DND-41 (cell line): Measurements from ENCODE around the gene HIVEP1.

Source experiments
- ATAC-seq: fragments of 200-7000 bp; cut with Tn5 transposase; 3 replicates; pipeline ENCODE4 v1.9.1; 2021; ENCODE audit warnings: low read depth; ENCODE audit not compliant: insufficient read depth
- DNase-seq: peaks from one replicate; pipeline ENCODE4 v3.0.0-alpha.2; 2020
- H2AFZ ChIP-seq: 2 replicates; pipeline ENCODE4 v1.6.0; 2012; ENCODE audit warnings: low read depth, low read length
- H3K27ac ChIP-seq: 2 replicates; pipeline ENCODE4 v1.5.1; 2012; ENCODE audit warnings: low read length, inconsistent platforms
- H3K27me3 ChIP-seq: fragments of 200-600 bp; sonication (generic); 2 replicates; pipeline ENCODE4 v1.6.0; 2012; ENCODE audit warnings: low read length, mild to moderate bottlenecking, inconsistent platforms; ENCODE audit not compliant: insufficient read depth, poor library complexity
- H3K36me3 ChIP-seq: 2 replicates; pipeline ENCODE4 v1.5.1; 2012; ENCODE audit warnings: low read length, inconsistent platforms; ENCODE audit not compliant: insufficient read depth
- H3K4me1 ChIP-seq: 2 replicates; pipeline ENCODE4 v1.5.1; 2012; ENCODE audit warnings: mild to moderate bottlenecking, low read length; ENCODE audit not compliant: insufficient read depth
- H3K4me2 ChIP-seq: 2 replicates; pipeline ENCODE4 v1.6.0; 2012; ENCODE audit warnings: mild to moderate bottlenecking, moderate library complexity, low read length, inconsistent platforms; ENCODE audit not compliant: insufficient read depth
- H3K4me3 ChIP-seq, 2 experiments: fragments of 200-600 bp in 1 of 2; shearing (Covaris generic) in 1 of 2; 2 replicates each; pipeline ENCODE4 v1.5.1; 2012 to 2016; ENCODE audit warnings: inconsistent platforms in 2 of 2, low read length in 2 of 2, mild to moderate bottlenecking in 2 of 2, low read depth in 1 of 2, moderate library complexity in 1 of 2
- H3K79me2 ChIP-seq: 2 replicates; pipeline ENCODE4 v1.6.0; 2012; ENCODE audit warnings: low read length, inconsistent platforms; ENCODE audit not compliant: insufficient read depth
- H3K9ac ChIP-seq: 2 replicates; pipeline ENCODE4 v1.6.0; 2012; ENCODE audit warnings: low read depth, mild to moderate bottlenecking, inconsistent platforms, low read length, moderate library complexity
- H3K9me3 ChIP-seq: 2 replicates; pipeline ENCODE4 v1.5.1; 2012; ENCODE audit warnings: low read length, moderate library complexity, mild to moderate bottlenecking, inconsistent platforms; ENCODE audit not compliant: insufficient read depth, severe bottlenecking
- H4K20me1 ChIP-seq: 2 replicates; pipeline ENCODE4 v1.6.0; 2012; ENCODE audit warnings: low read length; ENCODE audit not compliant: insufficient read depth
- CTCF ChIP-seq: IDR thresholded peaks from 2 replicates; pipeline ENCODE4 v1.5.1; 2012; ENCODE audit warnings: borderline replicate concordance, low read length, moderate library complexity, mild to moderate bottlenecking; ENCODE audit not compliant: poor library complexity, severe bottlenecking; ENCODE audit errors: extremely low read depth
- EZH2 ChIP-seq: IDR thresholded peaks from 3 replicates; pipeline ENCODE4 v1.6.1; 2012; ENCODE audit warnings: borderline replicate concordance, low read depth, mild to moderate bottlenecking, moderate library complexity, low read length, inconsistent platforms; ENCODE audit not compliant: severe bottlenecking

The HIVEP1 gene

GRCh38 chr6:12119085-12119588, 107.0 kb downstream of the HIVEP1 start:
- Histone ChIP-seq H3K4me1 (no peaks in the 10 kb centered on the region), H3K9ac (no peak overlapping the region), H3K9me3 (peaks cover 2% of the 10 kb centered on the region), H2AFZ (no peak overlapping the region), H3K4me2 (no peak overlapping the region), H3K79me2 (no peaks in the 10 kb centered on the region), H3K36me3 (no peaks in the 10 kb centered on the region), H4K20me1 (no peaks in the 10 kb centered on the region), H3K27me3 (no peaks in the 10 kb centered on the region), H3K4me3 (no peak overlapping the region), H3K27ac (no peak overlapping the region)
- no peak for DNase-seq
- no peak for ATAC-seq
- no peak for TF ChIP-seq EZH2
- no peak for TF ChIP-seq CTCF

- no peaks in the 10 kb centered on the region for H3K36me3 ChIP-seq
- H3K9ac ChIP-seq = no peak overlapping the region
- no peak overlapping the region for H3K4me2 ChIP-seq
- H2AFZ ChIP-seq = no peak overlapping the region
- no peak overlapping the region for H3K27ac ChIP-seq
- no peak for TF ChIP-seq EZH2
- no peak for TF ChIP-seq CTCF
- H3K9me3 ChIP-seq = no peaks in the 10 kb centered on the region
- no peaks in the 10 kb centered on the region for H3K27me3 ChIP-seq
- H4K20me1 ChIP-seq = no peaks in the 10 kb centered on the region
- ATAC-seq (no peak), DNase-seq (no peak)
- no peaks in the 10 kb centered on the region for H3K79me2 ChIP-seq
- H3K4me1 ChIP-seq = no peaks in the 10 kb centered on the region
- H3K4me3 ChIP-seq = no peak overlapping the region
Observed at GRCh38 chr6:12125396-12125795, 113.3 kb downstream of the HIVEP1 start.

- no peaks in the 10 kb centered on the region for H3K4me1 ChIP-seq
- DNase-seq (no peak), ATAC-seq (peak; percentile 52; the same call in 2 of the 3 replicates)
- no peak overlapping the region for H2AFZ ChIP-seq
- no peaks in the 10 kb centered on the region for H3K79me2 ChIP-seq
- no peaks in the 10 kb centered on the region for H3K36me3 ChIP-seq
- H3K27me3 ChIP-seq = no peaks in the 10 kb centered on the region
- no peak overlapping the region for H3K27ac ChIP-seq
- TF ChIP-seq EZH2 (no peak), CTCF (no peak)
- H4K20me1 ChIP-seq = no peaks in the 10 kb centered on the region
- no peak overlapping the region for H3K4me3 ChIP-seq
- no peak overlapping the region for H3K9ac ChIP-seq
- H3K9me3 ChIP-seq = no peaks in the 10 kb centered on the region
- H3K4me2 ChIP-seq = no peak overlapping the region
Observed at GRCh38 chr6:12126051-12126450, 113.9 kb downstream of the HIVEP1 start.

- Histone ChIP-seq H3K36me3 (no peaks in the 10 kb centered on the region), H3K4me3 (no peak overlapping the region), H3K27me3 (no peaks in the 10 kb centered on the region), H3K4me2 (no peak overlapping the region), H3K9ac (no peak overlapping the region), H4K20me1 (no peaks in the 10 kb centered on the region), H2AFZ (no peak overlapping the region), H3K27ac (no peak overlapping the region), H3K79me2 (no peaks in the 10 kb centered on the region), H3K9me3 (no peaks in the 10 kb centered on the region), H3K4me1 (no peaks in the 10 kb centered on the region)
- DNase-seq = no peak
- no peak for ATAC-seq
- TF ChIP-seq EZH2 (no peak), CTCF (no peak)
Observed at GRCh38 chr6:12129523-12129922, 117.4 kb downstream of the HIVEP1 start.
